ENCODE measurements around the gene SLC46A3. TPM values are rescaled to one million over a fixed set of nuclear protein-coding genes. Genes with fewer than 3 reads are reported as not detected.

SLC46A3 gene
- total RNA-seq, 1 donor from 2014 or later = 7.7 TPM

DNA sequence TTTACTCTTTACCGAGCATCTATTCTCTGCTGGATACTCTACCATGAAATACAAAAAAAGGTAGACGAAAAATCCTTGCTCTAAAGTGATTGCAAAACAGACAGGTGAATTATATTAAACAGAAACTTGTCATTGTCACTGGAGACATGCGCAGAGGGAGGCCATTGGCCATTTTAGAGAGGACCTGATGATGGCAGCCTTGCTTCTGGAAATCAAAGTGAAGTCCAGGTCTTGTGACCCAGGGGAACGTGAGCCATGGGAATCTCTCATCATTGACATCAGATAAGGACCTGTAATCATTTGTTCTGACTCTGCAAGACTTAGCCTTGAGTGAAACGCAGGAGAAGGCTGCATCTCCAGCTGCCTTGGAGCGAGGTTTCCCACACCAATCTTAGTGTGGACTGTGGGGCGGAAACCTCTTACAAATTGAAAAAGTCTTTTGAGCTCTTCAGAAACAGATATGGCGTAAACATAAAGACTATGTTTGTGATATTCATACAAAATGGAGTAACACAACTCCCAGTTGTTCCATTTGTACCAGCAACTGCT is 16.8 kb upstream of the SLC46A3 start:
- H3K27me3 Mint-ChIP-seq (ENCODE audit: unreplicated experiment) = peaks cover 3% of the 10 kb centered on the region
- H3K27ac Mint-ChIP-seq (ENCODE audit: unreplicated experiment) = no peak overlapping the region

DNA sequence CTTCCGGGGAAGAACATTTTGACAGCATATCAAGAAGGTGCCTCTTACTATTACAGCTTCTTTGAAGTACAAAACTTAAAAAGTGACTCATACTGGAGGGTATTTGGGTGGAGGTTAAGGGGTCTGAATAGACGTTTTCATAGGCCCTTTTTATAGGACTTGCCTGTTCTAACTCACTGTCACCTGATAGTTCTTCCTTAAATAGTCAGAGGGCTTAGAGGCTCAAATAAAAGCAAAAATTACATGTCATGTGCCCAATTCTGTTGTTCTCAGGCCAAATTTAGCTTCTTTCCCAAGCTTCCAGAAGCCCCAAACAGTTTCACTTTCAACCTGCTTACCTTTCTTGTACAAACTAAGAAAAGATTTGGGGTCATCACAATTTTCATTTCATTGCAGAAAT is 16.1 kb upstream of the SLC46A3 start:
- TF ChIP-seq, protein P1, sequence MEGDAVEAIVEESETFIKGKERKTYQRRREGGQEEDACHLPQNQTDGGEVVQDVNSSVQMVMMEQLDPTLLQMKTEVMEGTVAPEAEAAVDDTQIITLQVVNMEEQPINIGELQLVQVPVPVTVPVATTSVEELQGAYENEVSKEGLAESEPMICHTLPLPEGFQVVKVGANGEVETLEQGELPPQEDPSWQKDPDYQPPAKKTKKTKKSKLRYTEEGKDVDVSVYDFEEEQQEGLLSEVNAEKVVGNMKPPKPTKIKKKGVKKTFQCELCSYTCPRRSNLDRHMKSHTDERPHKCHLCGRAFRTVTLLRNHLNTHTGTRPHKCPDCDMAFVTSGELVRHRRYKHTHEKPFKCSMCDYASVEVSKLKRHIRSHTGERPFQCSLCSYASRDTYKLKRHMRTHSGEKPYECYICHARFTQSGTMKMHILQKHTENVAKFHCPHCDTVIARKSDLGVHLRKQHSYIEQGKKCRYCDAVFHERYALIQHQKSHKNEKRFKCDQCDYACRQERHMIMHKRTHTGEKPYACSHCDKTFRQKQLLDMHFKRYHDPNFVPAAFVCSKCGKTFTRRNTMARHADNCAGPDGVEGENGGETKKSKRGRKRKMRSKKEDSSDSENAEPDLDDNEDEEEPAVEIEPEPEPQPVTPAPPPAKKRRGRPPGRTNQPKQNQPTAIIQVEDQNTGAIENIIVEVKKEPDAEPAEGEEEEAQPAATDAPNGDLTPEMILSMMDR (IDR thresholded peaks at IDR 0.05; ENCODE audit: unreplicated experiment) = no peak
- Mint-ChIP-seq H3K36me3 (ENCODE audit: low read depth, unreplicated experiment) (no peaks in the 10 kb centered on the region), H3K27ac (ENCODE audit: unreplicated experiment) (no peak overlapping the region), H3K4me3 (ENCODE audit: unreplicated experiment) (no peak overlapping the region), H3K9me3 (ENCODE audit: unreplicated experiment) (peaks cover 2% of the 10 kb centered on the region), H3K4me1 (ENCODE audit: unreplicated experiment) (peaks cover 9% of the 10 kb centered on the region), H3K27me3 (ENCODE audit: unreplicated experiment) (peaks cover 2% of the 10 kb centered on the region)
- no peak for DNase-seq (ENCODE audit: low spot score)

More for the DNA sequence above, 16.8 kb upstream of the SLC46A3 start:
- Mint-ChIP-seq H3K36me3 (ENCODE audit: low read depth, unreplicated experiment) (no peaks in the 10 kb centered on the region), H3K9me3 (ENCODE audit: unreplicated experiment) (peaks cover 4% of the 10 kb centered on the region), H3K4me1 (ENCODE audit: unreplicated experiment) (peaks cover 9% of the 10 kb centered on the region), H3K4me3 (ENCODE audit: unreplicated experiment) (no peak overlapping the region)
- TF ChIP-seq, protein P1 (IDR thresholded peaks at IDR 0.05; ENCODE audit: unreplicated experiment) = no peak
- DNase-seq (ENCODE audit: low spot score) = no peak

DNA sequence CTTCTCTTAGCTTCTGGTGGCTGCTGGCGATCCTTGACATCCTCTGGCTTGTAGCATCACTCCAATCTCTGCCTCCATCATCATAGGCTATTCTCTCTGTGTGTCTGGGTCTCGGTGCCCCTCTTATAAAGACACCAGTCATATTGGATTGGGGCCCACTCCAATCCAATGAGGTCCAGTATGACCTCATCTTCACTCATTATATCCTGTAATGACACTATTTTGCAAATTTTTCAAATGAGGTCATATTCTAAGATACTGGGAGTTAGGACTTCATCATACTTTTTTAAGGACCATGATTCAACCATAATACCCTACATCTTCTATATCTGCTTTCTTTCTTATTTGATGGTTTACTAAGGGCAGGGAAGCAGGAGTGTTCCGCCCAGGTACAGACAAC is 12.0 kb upstream of the SLC46A3 start:
- H3K4me3 Mint-ChIP-seq (ENCODE audit: unreplicated experiment) = no peak overlapping the region
- H3K27ac Mint-ChIP-seq (ENCODE audit: unreplicated experiment) = no peak overlapping the region
- DNase-seq (ENCODE audit: low spot score) = no peak
- H3K27me3 Mint-ChIP-seq (ENCODE audit: unreplicated experiment) = peaks cover 1% of the 10 kb centered on the region
- TF ChIP-seq, protein P1 (IDR thresholded peaks at IDR 0.05; ENCODE audit: unreplicated experiment) = no peak
- no peaks in the 10 kb centered on the region for H3K9me3 Mint-ChIP-seq (ENCODE audit: unreplicated experiment)
- no peaks in the 10 kb centered on the region for H3K36me3 Mint-ChIP-seq (ENCODE audit: low read depth, unreplicated experiment)
- H3K4me1 Mint-ChIP-seq (ENCODE audit: unreplicated experiment) = peaks cover 13% of the 10 kb centered on the region

DNA sequence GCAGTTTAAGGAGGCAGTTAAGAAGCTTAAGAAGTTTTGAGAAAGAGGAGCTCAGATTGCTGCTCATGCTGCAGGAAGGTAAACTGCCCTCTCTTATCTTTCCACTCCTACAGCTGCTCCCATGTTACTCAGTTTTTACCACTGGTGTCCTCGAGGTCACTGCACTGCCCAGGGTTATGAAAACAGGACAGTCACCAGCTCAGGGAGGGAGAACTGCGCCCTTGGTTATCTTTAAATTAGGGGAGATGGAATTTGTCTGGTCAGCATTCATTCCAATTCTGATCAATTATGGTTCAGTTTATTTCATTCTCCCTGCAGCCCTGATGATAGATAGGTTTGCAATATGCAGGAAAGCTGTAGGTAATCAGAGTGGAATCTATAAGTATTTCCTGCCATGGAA is 10.8 kb upstream of the SLC46A3 start:
- no peak for DNase-seq (ENCODE audit: low spot score)
- no peak overlapping the region for H3K27ac Mint-ChIP-seq (ENCODE audit: unreplicated experiment)
- H3K4me1 Mint-ChIP-seq (ENCODE audit: unreplicated experiment) = peaks cover 13% of the 10 kb centered on the region
- no peaks in the 10 kb centered on the region for H3K36me3 Mint-ChIP-seq (ENCODE audit: low read depth, unreplicated experiment)
- TF ChIP-seq, protein P1 (IDR thresholded peaks at IDR 0.05; ENCODE audit: unreplicated experiment) = no peak
- no peak overlapping the region for H3K4me3 Mint-ChIP-seq (ENCODE audit: unreplicated experiment)
- peaks cover 1% of the 10 kb centered on the region for H3K27me3 Mint-ChIP-seq (ENCODE audit: unreplicated experiment)
- no peaks in the 10 kb centered on the region for H3K9me3 Mint-ChIP-seq (ENCODE audit: unreplicated experiment)

DNA sequence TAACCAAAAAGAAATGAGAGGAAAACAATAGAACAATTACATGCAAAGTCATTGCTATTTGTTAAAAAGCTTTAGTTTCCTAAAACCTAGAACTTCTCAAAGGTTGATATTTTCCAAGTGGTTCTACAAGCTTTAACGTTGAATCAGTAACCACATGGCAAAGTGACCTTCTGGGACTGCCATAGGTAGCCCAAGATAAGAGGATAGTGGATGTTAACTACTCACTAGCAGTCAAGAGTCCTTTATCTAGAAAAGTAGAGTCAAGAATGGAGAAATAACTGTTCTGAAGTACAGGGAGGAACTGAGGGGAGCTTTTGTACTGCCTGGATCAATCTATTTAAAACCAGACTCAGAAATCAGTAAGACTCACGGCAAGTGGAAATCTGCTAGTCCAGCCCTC is 9.9 kb upstream of the SLC46A3 start:
- peaks cover 13% of the 10 kb centered on the region for H3K4me1 Mint-ChIP-seq (ENCODE audit: unreplicated experiment)
- no peaks in the 10 kb centered on the region for H3K36me3 Mint-ChIP-seq (ENCODE audit: low read depth, unreplicated experiment)
- DNase-seq (ENCODE audit: low spot score) = no peak
- H3K27ac Mint-ChIP-seq (ENCODE audit: unreplicated experiment) = no peak overlapping the region
- TF ChIP-seq, protein P1 (IDR thresholded peaks at IDR 0.05; ENCODE audit: unreplicated experiment) = no peak
- H3K27me3 Mint-ChIP-seq (ENCODE audit: unreplicated experiment) = peaks cover 1% of the 10 kb centered on the region
- H3K4me3 Mint-ChIP-seq (ENCODE audit: unreplicated experiment) = no peak overlapping the region
- no peaks in the 10 kb centered on the region for H3K9me3 Mint-ChIP-seq (ENCODE audit: unreplicated experiment)
